SH-SY5Y (cell line): ENCODE results near the gene ORM2.

Experiments
- GATA2 ChIP-seq: IDR thresholded peaks from 2 replicates; pipeline ENCODE4 v1.6.1; 2011; ENCODE audit warnings: mild to moderate bottlenecking, low read depth, low read length
- GATA3 ChIP-seq: IDR thresholded peaks from 2 replicates; pipeline ENCODE4 v1.6.1; 2011; ENCODE audit warnings: low read depth, mild to moderate bottlenecking, low read length, moderate library complexity

- TF ChIP-seq GATA2, result no peak
- TF ChIP-seq GATA3, result no peak
Measured at GRCh38 chr9:114357911-114358328, 28.3 kb downstream of the ORM2 start.
